Measurements from ENCODE around the gene CRYGN.

CRYGN gene

DNA sequence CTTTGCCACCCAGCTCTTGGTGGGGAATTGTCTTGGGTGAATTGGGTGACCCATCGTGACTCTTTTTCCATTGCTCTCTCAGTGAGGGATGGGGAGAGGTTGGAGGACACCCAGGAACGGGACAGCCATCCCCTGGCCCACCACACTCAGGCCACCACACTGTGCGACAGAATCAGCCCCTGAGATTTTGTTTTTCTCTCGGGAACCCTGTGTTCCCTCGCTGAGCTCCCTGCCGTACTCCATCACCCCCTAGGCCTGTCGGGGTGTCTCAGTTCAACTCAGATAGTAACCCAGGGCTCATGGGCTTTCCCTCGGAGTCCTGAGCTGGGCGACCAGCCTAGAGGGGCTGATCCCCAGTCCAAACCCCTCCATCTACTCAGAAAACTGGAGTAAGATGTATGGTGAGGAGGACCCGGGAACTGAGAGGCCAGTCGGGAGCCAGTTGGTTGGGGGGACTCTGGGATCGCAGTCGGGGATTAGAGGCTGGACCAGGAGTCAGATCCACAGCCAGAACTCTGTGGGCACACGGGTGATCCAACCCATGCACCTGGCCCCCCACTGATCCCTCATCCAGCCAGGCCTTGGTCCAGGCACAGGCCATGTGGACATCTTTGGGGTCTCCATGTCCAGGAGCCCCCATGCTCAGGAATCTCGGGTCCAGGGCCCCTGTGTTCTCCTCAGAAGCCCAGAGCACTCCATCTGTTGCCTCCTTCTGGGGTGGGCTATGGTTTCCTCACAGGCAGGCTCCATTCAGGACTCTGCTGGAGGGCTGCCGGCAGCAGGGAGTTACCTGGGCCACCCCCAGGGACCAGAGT, 9.3 kb downstream of the CRYGN start:
- H3K4me3 ChIP-seq (ENCODE audit: low read depth, low read length) = no peak overlapping the region
- DNase-seq (ENCODE audit: low read depth) = no peak
- TF ChIP-seq, protein P1, sequence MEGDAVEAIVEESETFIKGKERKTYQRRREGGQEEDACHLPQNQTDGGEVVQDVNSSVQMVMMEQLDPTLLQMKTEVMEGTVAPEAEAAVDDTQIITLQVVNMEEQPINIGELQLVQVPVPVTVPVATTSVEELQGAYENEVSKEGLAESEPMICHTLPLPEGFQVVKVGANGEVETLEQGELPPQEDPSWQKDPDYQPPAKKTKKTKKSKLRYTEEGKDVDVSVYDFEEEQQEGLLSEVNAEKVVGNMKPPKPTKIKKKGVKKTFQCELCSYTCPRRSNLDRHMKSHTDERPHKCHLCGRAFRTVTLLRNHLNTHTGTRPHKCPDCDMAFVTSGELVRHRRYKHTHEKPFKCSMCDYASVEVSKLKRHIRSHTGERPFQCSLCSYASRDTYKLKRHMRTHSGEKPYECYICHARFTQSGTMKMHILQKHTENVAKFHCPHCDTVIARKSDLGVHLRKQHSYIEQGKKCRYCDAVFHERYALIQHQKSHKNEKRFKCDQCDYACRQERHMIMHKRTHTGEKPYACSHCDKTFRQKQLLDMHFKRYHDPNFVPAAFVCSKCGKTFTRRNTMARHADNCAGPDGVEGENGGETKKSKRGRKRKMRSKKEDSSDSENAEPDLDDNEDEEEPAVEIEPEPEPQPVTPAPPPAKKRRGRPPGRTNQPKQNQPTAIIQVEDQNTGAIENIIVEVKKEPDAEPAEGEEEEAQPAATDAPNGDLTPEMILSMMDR (conservative IDR thresholded peaks at IDR 0.05; ENCODE audit: low read depth, low read length) = no peak

DNA sequence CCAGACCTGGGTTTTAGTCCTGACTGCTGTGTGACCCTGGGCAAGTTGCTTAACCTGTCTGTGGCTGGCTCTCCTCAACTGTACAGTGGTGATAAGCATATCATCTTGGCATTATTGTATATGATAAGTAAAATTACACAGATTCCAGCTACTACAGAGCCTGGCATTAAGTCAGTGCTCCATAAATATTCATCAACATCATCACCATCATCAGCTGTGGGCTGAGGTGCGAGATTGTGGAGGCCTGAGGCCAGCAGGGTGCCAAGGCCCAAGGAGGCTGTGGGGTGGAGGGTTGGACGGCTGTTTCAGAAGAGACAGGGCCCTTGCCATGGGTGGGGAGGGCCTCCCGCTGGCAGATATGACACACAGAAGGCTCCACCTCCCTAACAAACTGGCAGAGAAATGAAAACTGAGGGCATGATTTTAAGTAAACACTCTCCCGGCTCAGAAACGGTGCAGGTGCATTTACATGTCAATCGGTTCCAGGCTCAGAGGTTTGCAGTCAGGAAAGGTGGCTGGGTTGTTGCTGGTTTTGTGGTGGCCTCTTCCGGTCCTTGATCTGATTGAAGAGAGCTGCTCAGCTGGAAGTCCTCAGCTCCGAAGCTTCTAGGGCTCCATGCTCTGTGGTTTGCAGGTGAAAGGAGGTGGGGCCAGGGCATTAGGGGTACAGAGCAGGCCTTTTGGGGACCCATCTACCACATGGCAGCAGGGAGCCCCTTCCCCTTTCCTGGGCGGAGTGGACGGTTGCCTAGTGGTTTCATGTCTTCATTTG, 10.2 kb downstream of the CRYGN start:
- no peak for DNase-seq (ENCODE audit: low read depth)
- H3K4me3 ChIP-seq (ENCODE audit: low read depth, low read length) = no peak overlapping the region

DNA sequence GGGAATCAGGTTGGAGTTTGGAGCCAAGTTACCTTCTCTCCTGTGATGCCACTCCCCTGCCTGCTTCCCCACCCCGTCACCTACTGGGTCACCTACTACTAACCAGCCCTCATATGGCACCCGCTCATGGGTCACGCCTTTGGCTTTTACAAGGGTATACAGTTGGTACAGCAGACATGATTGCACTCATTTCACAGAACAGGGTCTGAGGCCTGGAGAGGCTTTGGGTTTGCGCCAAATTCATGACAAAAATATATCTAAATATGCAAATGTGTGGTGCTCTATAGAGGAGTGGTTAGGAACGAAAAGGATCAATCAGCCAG, 10.7 kb downstream of the CRYGN start:
- H3K4me3 ChIP-seq (ENCODE audit: low read depth, low read length) = no peak overlapping the region
- DNase-seq (ENCODE audit: low read depth) = no peak

More for the DNA sequence above, 10.2 kb downstream of the CRYGN start:
- TF ChIP-seq, protein P1 (conservative IDR thresholded peaks at IDR 0.05; ENCODE audit: low read depth, low read length) = no peak

DNA sequence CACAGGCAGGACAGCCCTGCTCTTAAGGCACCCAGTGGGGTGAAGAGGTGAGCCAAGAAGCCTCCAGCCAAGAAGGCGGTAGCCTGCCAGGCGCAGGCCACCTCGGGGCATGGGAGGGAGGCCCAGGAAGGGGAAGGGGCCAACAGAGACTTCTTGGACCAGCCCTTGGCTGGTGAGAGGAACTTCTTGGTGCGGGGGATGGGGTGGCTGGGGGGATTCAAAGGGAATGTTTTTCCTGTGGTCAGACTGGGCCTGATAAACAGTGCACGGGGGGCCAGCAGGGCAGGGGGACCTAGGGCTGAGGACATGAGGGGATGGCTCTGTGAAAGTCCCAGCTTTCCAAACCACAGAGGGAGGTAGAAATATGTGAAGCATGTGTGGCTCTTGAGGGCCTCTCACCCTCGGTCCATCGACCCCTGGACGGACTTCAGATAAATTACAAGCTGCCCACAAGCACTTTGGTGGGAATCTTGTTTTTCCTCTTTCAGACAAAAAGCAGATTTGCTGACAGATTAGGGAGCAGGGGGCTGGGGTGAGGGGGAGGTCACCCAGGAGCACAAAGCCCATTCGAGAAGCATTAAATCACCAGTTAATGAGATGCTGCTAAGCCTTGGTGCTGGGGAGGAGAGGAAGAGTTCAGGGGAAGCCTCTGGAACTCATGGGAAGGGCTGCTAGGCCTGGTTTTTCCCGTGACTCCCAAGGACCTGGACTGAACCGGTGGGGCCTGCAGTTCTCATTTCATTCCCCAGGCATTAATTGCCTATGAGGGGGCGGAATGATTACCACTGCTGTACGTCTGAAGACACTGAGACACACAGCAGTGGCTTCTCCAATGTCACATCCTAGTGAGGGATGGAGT, 11.3 kb downstream of the CRYGN start:
- TF ChIP-seq, protein P1 (conservative IDR thresholded peaks at IDR 0.05; ENCODE audit: low read depth, low read length) = no peak
- DNase-seq (ENCODE audit: low read depth) = peak; percentile 97
- no peak overlapping the region for H3K4me3 ChIP-seq (ENCODE audit: low read depth, low read length)

More for the DNA sequence above, 10.7 kb downstream of the CRYGN start:
- TF ChIP-seq, protein P1 (conservative IDR thresholded peaks at IDR 0.05; ENCODE audit: low read depth, low read length) = no peak

DNA sequence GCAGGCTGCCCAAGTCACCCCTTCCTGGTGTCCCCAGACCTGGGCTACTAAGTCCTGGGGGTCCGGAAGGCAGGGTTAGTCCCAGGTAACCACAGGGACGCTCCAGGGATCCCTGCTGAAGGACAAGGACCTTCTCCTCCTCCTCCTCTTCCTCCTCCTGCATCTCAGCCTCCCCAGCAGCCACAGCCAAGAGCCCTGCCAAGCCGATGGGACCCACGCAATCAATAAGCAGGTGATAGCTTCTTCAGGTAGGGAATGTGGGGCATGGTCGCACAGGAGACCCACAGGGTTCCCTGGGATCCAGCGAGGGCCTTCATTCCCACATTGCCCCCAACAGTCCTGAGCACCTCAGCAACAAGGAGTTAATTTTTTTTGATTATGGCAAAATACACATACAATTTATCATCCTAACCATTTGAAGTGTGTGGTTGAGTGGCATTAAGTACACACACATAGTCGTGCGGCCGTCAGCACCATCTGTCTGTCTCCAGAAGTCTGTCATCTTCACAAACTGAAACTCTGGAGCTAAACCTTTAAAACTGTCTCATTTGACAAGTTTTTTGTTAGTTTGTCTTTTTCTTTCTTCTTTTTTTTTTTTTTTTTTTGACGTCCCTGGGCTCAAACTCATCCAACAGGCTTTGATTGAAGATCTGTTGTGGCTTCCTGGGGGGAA, 12.1 kb downstream of the CRYGN start:
- H3K4me3 ChIP-seq (ENCODE audit: low read depth, low read length) = no peak overlapping the region
- TF ChIP-seq, protein P1 (conservative IDR thresholded peaks at IDR 0.05; ENCODE audit: low read depth, low read length) = no peak
- DNase-seq (ENCODE audit: low read depth) = no peak

DNA sequence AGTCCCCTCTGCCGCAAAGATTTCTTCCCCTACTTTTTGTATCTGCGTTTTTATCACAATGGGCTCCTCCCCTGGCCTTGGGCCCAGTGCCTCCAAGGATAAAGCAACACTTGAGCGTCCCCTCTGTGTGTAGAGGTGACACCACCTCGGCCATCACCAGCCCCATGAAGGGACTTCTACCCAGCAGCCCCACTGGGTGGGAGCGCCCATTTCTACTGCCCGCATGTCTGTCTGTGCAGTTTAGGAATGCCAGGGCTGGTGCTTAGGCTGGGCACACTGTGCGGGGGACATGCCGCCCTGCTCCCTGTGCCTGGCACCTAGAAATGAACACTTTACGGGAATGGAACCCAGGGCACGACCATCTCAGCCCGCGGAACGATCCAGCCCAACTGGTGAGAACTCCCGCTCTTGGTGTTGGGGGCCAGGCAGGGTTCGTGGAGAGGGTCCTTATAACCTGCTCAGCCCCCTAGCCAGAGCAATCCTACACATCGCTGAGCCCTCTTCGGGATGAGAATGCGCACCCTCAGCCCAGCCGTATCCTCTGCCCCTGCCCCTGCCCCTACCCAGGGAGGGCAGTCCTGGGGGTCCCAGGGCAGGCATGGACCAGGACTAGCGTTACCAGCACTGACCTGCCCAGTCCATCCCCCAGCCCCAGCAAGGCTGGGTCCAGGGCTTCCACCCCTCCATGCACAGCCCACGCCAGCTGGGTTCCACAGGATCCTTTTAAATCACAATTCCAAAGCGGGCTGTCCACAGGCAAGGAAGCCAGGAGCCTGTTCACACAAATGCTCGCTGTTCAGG, 12.8 kb downstream of the CRYGN start:
- DNase-seq (ENCODE audit: low read depth) = no peak
- TF ChIP-seq, protein P1 (conservative IDR thresholded peaks at IDR 0.05; ENCODE audit: low read depth, low read length) = no peak
- H3K4me3 ChIP-seq (ENCODE audit: low read depth, low read length) = no peak overlapping the region

Data from choroid plexus epithelial cell (primary cell).